ENCODE measurements around the gene HOMEZ. TPM values are rescaled to one million over a fixed set of nuclear protein-coding genes. Genes with fewer than 3 reads are reported as not detected.
"Not testable (repeated sequence)": the region's sequence is repeated elsewhere in the genome, so short reads cannot be mapped to it uniquely, and the experiment has no call there.

Gene HOMEZ
- total RNA-seq, 2 experiments from 2014 or later, result 10.9 to 11.8 TPM

- Mint-ChIP-seq H3K4me3 (no peak overlapping the region), H3K9me3 (no peaks in the 10 kb centered on the region), H3K27ac (no peak overlapping the region), H3K27me3 (no peaks in the 10 kb centered on the region), H3K4me1 (ENCODE audit: low read depth) (peaks cover 25% of the 10 kb centered on the region), H3K36me3 (ENCODE audit: low read depth) (peaks cover 35% of the 10 kb centered on the region)
- no peak for TF ChIP-seq CTCF (IDR thresholded peaks at IDR 0.05)
- DNase-seq (no peak), ATAC-seq (no peak)
- POLR2A ChIA-PET, result interaction anchor here (0.7 to 2.7 kb wide), 6 partner anchors 23 to 151 kb away, joined by 3 to 11 read pairs (median 3); partner anchors contain the start of gene PPP1R3E
- intact Hi-C loops (cut with micrococcal nuclease), result no loop called here
- CTCF ChIA-PET, result interaction anchor here (0.8 to 7.0 kb wide), 29 partner anchors 11 to 235 kb away, joined by 3 to 86 read pairs (median 4); partner anchors contain the start of genes ACIN1, CMTM5, HOMEZ and IL25
Measured at GRCh38 chr14:23326491-23327332, 40.8 kb upstream of the HOMEZ start.

- ChIA-PET CTCF (interaction anchor here (1.1 to 7.0 kb wide), 6 partner anchors 25 to 213 kb away, joined by 3 to 86 read pairs (median 6); no protein-coding TSS in a partner anchor), POLR2A (interaction anchor here (0.6 to 2.7 kb wide), 2 partner anchors 54 to 127 kb away, joined by 3 to 11 read pairs; no protein-coding TSS in a partner anchor)
- Mint-ChIP-seq H3K36me3 (ENCODE audit: low read depth) (peaks cover 35% of the 10 kb centered on the region), H3K4me1 (ENCODE audit: low read depth) (peaks cover 25% of the 10 kb centered on the region)
- H3K27me3 Mint-ChIP-seq; H3K9me3 Mint-ChIP-seq; intact Hi-C loops (cut with micrococcal nuclease); ATAC-seq; DNase-seq; H3K4me3 Mint-ChIP-seq; H3K27ac Mint-ChIP-seq: not testable (repeated sequence)
Measured at GRCh38 chr14:23325746-23326145, 39.8 kb upstream of the HOMEZ start.

GRCh38 chr14:23324993-23325392 is 39.1 kb upstream of the HOMEZ start:
- Mint-ChIP-seq H3K27me3 (no peaks in the 10 kb centered on the region), H3K4me1 (ENCODE audit: low read depth) (peaks cover 26% of the 10 kb centered on the region), H3K36me3 (ENCODE audit: low read depth) (peaks cover 38% of the 10 kb centered on the region), H3K9me3 (no peaks in the 10 kb centered on the region), H3K4me3 (no peak overlapping the region), H3K27ac (peak overlapping the region; percentile 42)
- no peak for TF ChIP-seq CTCF (IDR thresholded peaks at IDR 0.05)
- intact Hi-C loops (cut with micrococcal nuclease), result loop anchor here (5.0 kb wide), 2 partner anchors 38 to 237 kb away; partner anchors contain the start of gene HOMEZ
- DNase-seq (no peak), ATAC-seq (no peak)
- ChIA-PET POLR2A (interaction anchor here (5.0 kb wide), 1 partner anchor 15 kb away, joined by 40 read pairs; the partner anchor contains the start of gene BCL2L2), CTCF (interaction anchor here (5.4 kb wide), 1 partner anchor 54 kb away, joined by 29 read pairs; no protein-coding TSS in a partner anchor)

GRCh38 chr14:23324455-23324846 is 38.5 kb upstream of the HOMEZ start:
- H3K36me3 Mint-ChIP-seq (ENCODE audit: low read depth), result peaks cover 38% of the 10 kb centered on the region
- no peak for ATAC-seq
- H3K9me3 Mint-ChIP-seq, result no peaks in the 10 kb centered on the region
- intact Hi-C loops (cut with micrococcal nuclease), result loop anchor here (5.0 kb wide), 2 partner anchors 37 to 238 kb away; partner anchors contain the start of gene HOMEZ
- no peaks in the 10 kb centered on the region for H3K27me3 Mint-ChIP-seq
- H3K4me3 Mint-ChIP-seq, result no peak overlapping the region
- no peak overlapping the region for H3K27ac Mint-ChIP-seq
- POLR2A ChIA-PET, result interaction anchor here (1.0 to 5.0 kb wide), 2 partner anchors 15 to 147 kb away, joined by 3 to 40 read pairs; partner anchors contain the start of gene BCL2L2
- H3K4me1 Mint-ChIP-seq (ENCODE audit: low read depth), result peaks cover 31% of the 10 kb centered on the region
- CTCF ChIA-PET, result interaction anchor here (5.4 kb wide), 1 partner anchor 55 kb away, joined by 29 read pairs; no protein-coding TSS in a partner anchor
- TF ChIP-seq CTCF (IDR thresholded peaks at IDR 0.05), result no peak
- DNase-seq, result no peak

DNA sequence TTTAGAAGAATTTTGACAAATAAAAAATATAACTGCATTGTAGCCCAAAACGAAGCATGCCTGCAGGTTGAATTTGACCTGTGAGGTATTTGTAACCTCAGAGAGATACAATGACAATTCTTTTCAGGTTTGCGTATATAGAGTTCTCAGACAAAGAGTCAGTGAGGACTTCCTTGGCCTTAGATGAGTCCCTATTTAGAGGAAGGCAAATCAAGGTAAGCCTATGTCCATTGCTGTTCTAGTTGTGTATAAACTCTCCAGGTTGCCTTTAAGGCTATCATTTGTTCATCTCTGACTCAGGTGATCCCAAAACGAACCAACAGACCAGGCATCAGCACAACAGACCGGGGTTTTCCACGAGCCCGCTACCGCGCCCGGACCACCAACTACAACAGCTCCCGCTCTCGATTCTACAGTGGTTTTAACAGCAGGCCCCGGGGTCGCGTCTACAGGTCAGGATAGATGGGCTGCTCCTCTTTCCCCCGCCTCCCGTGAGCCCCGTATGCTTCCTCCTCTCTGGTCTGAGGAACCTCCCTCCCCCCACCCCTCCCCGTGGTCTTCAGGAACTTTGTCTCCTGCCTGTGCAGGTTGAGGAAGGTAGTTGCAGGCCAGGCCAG is 38.0 kb upstream of the HOMEZ start:
- POLR2A ChIA-PET, result interaction anchor here (1.0 to 7.5 kb wide), 4 partner anchors 14 to 229 kb away, joined by 3 to 139 read pairs (median 26); partner anchors contain the start of genes ACIN1, BCL2L2, C14orf119 and PPP1R3E

More for the DNA sequence above, 38.0 kb upstream of the HOMEZ start:
- H3K36me3 Mint-ChIP-seq (ENCODE audit: low read depth), result peaks cover 38% of the 10 kb centered on the region
- H3K4me1 Mint-ChIP-seq (ENCODE audit: low read depth), result peaks cover 31% of the 10 kb centered on the region
- CTCF ChIA-PET, result interaction anchor here (1.4 to 7.4 kb wide), 4 partner anchors 21 to 255 kb away, joined by 4 to 78 read pairs (median 28); partner anchors contain the start of gene PPP1R3E
- ATAC-seq, result no peak
- no peak for DNase-seq
- no peak for TF ChIP-seq CTCF (IDR thresholded peaks at IDR 0.05)
- intact Hi-C loops (cut with micrococcal nuclease), result loop anchor here (2.0 to 5.0 kb wide), 3 partner anchors 37 to 238 kb away; partner anchors contain the start of genes HOMEZ and NGDN
- no peaks in the 10 kb centered on the region for H3K27me3 Mint-ChIP-seq
- no peak overlapping the region for H3K4me3 Mint-ChIP-seq
- H3K27ac Mint-ChIP-seq, result peak overlapping the region; percentile 45
- H3K9me3 Mint-ChIP-seq, result no peaks in the 10 kb centered on the region
